Tongue (tissue), 2 donors: ENCODE measurements around the gene GATAD2A. TPM values are rescaled to one million over a fixed set of nuclear protein-coding genes. Genes with fewer than 3 reads are reported as not detected.

Experiments
- DNase-seq: peaks from one replicate; pipeline ENCODE4 v3.0.0-alpha.2; 2015
- total RNA-seq: library from RNA; depleted of rRNA; stranded (reverse); fragments of >200 nt; gene quantifications from one replicate; pipeline ENCODE4 v1.2.3, GENCODE V29; 2014

The GATAD2A gene
- total RNA-seq, 1 donor from 2014 or later = 24.0 TPM

GRCh38 chr19:19513682-19514081, 108.2 kb downstream of the GATAD2A start:
- DNase-seq = no peak

- DNase-seq = peak; percentile 90
These were observed 108.8 kb downstream of the GATAD2A start for GRCh38 chr19:19514215-19514657.

- no peak for DNase-seq
These were observed 109.6 kb downstream of the GATAD2A start, which contains the start of gene TSSK6 for GRCh38 chr19:19514881-19515641. Gene TSSK6, minus strand, starts transcription at chr19:19515548. Its CDS starts 121 bp downstream, at chr19:19515427.

GRCh38 chr19:19515642-19516519, 110.4 kb downstream of the GATAD2A start, which contains the start of gene NDUFA13:
Gene NDUFA13, plus strand, starts transcription at chr19:19516225. Its CDS starts 14 bp downstream, at chr19:19516239.
- peak; percentile 97 for DNase-seq

- no peak for DNase-seq
These were observed 111.8 kb downstream of the GATAD2A start for GRCh38 chr19:19517235-19517619.

- DNase-seq = no peak
These were observed 115.5 kb downstream of the GATAD2A start for GRCh38 chr19:19520989-19521388.

GRCh38 chr19:19523177-19523576, 117.7 kb downstream of the GATAD2A start:
- no peak for DNase-seq

GRCh38 chr19:19524053-19524452, 118.6 kb downstream of the GATAD2A start:
- DNase-seq = no peak

GRCh38 chr19:19525611-19526380, 120.3 kb downstream of the GATAD2A start:
- DNase-seq = no peak

GRCh38 chr19:19526581-19527370, 121.3 kb downstream of the GATAD2A start:
- DNase-seq = no peak

GRCh38 chr19:19527371-19527656, 121.8 kb downstream of the GATAD2A start:
- no peak for DNase-seq

GRCh38 chr19:19527674-19528625, 122.5 kb downstream of the GATAD2A start:
- no peak for DNase-seq

- peak; percentile 67 for DNase-seq
These were observed 123.4 kb downstream of the GATAD2A start, which contains the start of gene YJEFN3 for GRCh38 chr19:19528721-19529490. Gene YJEFN3, plus strand, starts transcription at chr19:19528911. Its CDS starts 22 bp downstream, at chr19:19528933.

GRCh38 chr19:19529783-19530422, 124.4 kb downstream of the GATAD2A start:
- no peak for DNase-seq

- no peak for DNase-seq
These were observed 124.9 kb downstream of the GATAD2A start for GRCh38 chr19:19530423-19530804.

- DNase-seq = no peak
These were observed 125.4 kb downstream of the GATAD2A start for GRCh38 chr19:19530889-19531288.

GRCh38 chr19:19531951-19532805, 126.7 kb downstream of the GATAD2A start:
- DNase-seq = peak; percentile 86
